Trophoblast cell (in vitro differentiated cells and primary cell): ENCODE data around the gene ZNF331.

Experiments
- DNase-seq, 2 donors: peaks; one replicate each; pipeline ENCODE4 v3.0.0-alpha.2; 2016
- H2AFZ ChIP-seq: 2 replicates; pipeline ENCODE4 v1.6.1; 2013; ENCODE audit warnings: low read length, moderate library complexity, mild to moderate bottlenecking; ENCODE audit not compliant: insufficient read depth, poor library complexity
- H2AK5ac ChIP-seq: 2 replicates; pipeline ENCODE4 v1.6.1; 2013; ENCODE audit warnings: mild to moderate bottlenecking, low read length
- H2BK120ac ChIP-seq: 2 replicates; pipeline ENCODE4 v1.6.1; 2013; ENCODE audit warnings: low read length, mild to moderate bottlenecking, moderate library complexity; ENCODE audit not compliant: insufficient read depth, poor library complexity
- H2BK12ac ChIP-seq: 2 replicates; pipeline ENCODE4 v1.6.1; 2013; ENCODE audit warnings: mild to moderate bottlenecking, low read length, moderate library complexity
- H2BK5ac ChIP-seq: 2 replicates; pipeline ENCODE4 v1.6.1; 2013; ENCODE audit warnings: low read length, low read depth, moderate library complexity, mild to moderate bottlenecking; ENCODE audit not compliant: poor library complexity
- H3K14ac ChIP-seq: 2 replicates; pipeline ENCODE4 v1.6.1; 2013; ENCODE audit warnings: mild to moderate bottlenecking, low read length
- H3K18ac ChIP-seq: 2 replicates; pipeline ENCODE4 v1.6.1; 2013; ENCODE audit warnings: mild to moderate bottlenecking, low read length
- H3K23ac ChIP-seq: 2 replicates; pipeline ENCODE4 v1.6.1; 2013; ENCODE audit warnings: low read length
- H3K27ac ChIP-seq: 2 replicates; pipeline ENCODE4 v1.5.1; 2013; ENCODE audit warnings: low read depth, mild to moderate bottlenecking, inconsistent platforms, low read length, moderate library complexity
- H3K27me3 ChIP-seq: 2 replicates; pipeline ENCODE4 v1.6.1; 2013; ENCODE audit warnings: inconsistent platforms, mild to moderate bottlenecking, low read length, moderate library complexity; ENCODE audit not compliant: insufficient read depth
- H3K36me3 ChIP-seq, 2 experiments: 1 replicate in 1 of 2; 2 replicates in 1 of 2; pipeline ENCODE4 v1.6.1; 2013; ENCODE audit warnings: low read length in 2 of 2, mild to moderate bottlenecking in 2 of 2, moderate library complexity in 1 of 2; ENCODE audit not compliant: insufficient read depth in 2 of 2, control insufficient read depth in 1 of 2
- H3K4ac ChIP-seq: 2 replicates; pipeline ENCODE4 v1.6.1; 2013; ENCODE audit warnings: low read depth, mild to moderate bottlenecking, low read length, moderate library complexity
- H3K4me1 ChIP-seq, 2 experiments: 1 replicate in 1 of 2; 2 replicates in 1 of 2; pipeline ENCODE4 v1.6.1; 2013; ENCODE audit warnings: low read length in 2 of 2, mild to moderate bottlenecking in 2 of 2, moderate library complexity in 1 of 2; ENCODE audit not compliant: insufficient read depth in 2 of 2, control insufficient read depth in 1 of 2
- H3K4me2 ChIP-seq: 2 replicates; pipeline ENCODE4 v1.6.1; 2013; ENCODE audit warnings: inconsistent platforms, mild to moderate bottlenecking, low read length, moderate library complexity
- H3K4me3 ChIP-seq: 2 replicates; pipeline ENCODE4 v1.5.1; 2013; ENCODE audit warnings: mild to moderate bottlenecking, low read depth, low read length, inconsistent platforms
- H3K79me1 ChIP-seq: one replicate; pipeline ENCODE4 v1.6.1; 2013; ENCODE audit warnings: low read length
- H3K79me2 ChIP-seq: 2 replicates; pipeline ENCODE4 v1.6.1; 2013; ENCODE audit warnings: low read length, mild to moderate bottlenecking; ENCODE audit not compliant: control insufficient read depth, insufficient read depth, poor library complexity
- H3K9ac ChIP-seq: 2 replicates; pipeline ENCODE4 v1.6.1; 2013; ENCODE audit warnings: mild to moderate bottlenecking, low read length
- H3K9me3 ChIP-seq: 2 replicates; pipeline ENCODE4 v1.6.1; 2013; ENCODE audit warnings: low read depth, mild to moderate bottlenecking, control low read depth, inconsistent platforms, low read length; ENCODE audit not compliant: insufficient read depth
- H4K12ac ChIP-seq: 2 replicates; pipeline ENCODE4 v1.6.1; 2013; ENCODE audit warnings: low read depth, mild to moderate bottlenecking, low read length, moderate library complexity
- H4K8ac ChIP-seq: 2 replicates; pipeline ENCODE4 v1.6.1; 2013; ENCODE audit warnings: low read depth, mild to moderate bottlenecking, low read length, moderate library complexity
- H4K91ac ChIP-seq: one replicate; pipeline ENCODE4 v1.6.1; 2013; ENCODE audit warnings: low read depth, mild to moderate bottlenecking, low read length, moderate library complexity
- WGBS: extraction: QIAGEN DNeasy Blood & Tissue Kit; methylation state at CpG from one replicate; pipeline ENCODE4 v1.1.7; 2013; ENCODE audit warnings: missing lambda C conversion rate; ENCODE audit not compliant: insufficient read length, insufficient coverage; ENCODE audit errors: extremely low coverage; 5-methylcytosine and 5-hydroxymethylcytosine counted together

Gene ZNF331

DNA sequence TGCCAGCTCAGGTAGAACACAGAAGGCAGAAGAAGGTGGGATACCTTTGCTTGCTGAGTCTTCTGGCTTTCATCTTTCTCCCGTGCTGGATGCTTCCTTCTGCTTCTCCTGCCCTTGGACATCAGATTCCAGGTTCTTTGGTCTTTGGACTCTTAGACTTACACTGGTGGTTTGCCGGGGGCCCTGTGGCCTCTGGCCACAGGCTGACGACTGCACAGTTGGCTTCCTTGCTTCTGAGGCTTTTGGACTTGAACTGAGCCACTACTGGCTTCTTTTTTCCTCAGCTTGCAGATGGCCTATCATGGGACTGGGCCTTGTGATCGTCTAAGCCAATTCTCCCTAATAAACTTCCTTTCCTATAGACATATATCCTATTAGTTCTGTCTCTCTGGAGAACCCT, 19.8 kb upstream of the ZNF331 start:
- Histone ChIP-seq H2AK5ac (no peak overlapping the region), H4K91ac (no peak overlapping the region), H3K27ac (no peak overlapping the region), H4K12ac (no peak overlapping the region), H2BK120ac (no peak overlapping the region), H3K79me2 (peaks cover 4% of the 10 kb centered on the region), H2BK5ac (no peak overlapping the region), H3K79me1 (peaks cover 4% of the 10 kb centered on the region), H3K9me3 (no peaks in the 10 kb centered on the region), H3K4me1 (peaks cover 4 to 9% of the 10 kb centered on the region in 2 experiments), H3K23ac (no peak overlapping the region), H3K18ac (no peak overlapping the region), H3K14ac (no peak overlapping the region), H3K4me2 (no peak overlapping the region), H3K9ac (no peak overlapping the region), H3K36me3 (no peaks in the 10 kb centered on the region), H4K8ac (no peak overlapping the region), H3K4me3 (no peak overlapping the region), H2BK12ac (no peak overlapping the region), H3K27me3 (no peaks in the 10 kb centered on the region), H2AFZ (no peak overlapping the region), H3K4ac (no peak overlapping the region)
- no peak for DNase-seq
- no CpG with 5 or more reads among the region's 4 CpGs for WGBS

DNA sequence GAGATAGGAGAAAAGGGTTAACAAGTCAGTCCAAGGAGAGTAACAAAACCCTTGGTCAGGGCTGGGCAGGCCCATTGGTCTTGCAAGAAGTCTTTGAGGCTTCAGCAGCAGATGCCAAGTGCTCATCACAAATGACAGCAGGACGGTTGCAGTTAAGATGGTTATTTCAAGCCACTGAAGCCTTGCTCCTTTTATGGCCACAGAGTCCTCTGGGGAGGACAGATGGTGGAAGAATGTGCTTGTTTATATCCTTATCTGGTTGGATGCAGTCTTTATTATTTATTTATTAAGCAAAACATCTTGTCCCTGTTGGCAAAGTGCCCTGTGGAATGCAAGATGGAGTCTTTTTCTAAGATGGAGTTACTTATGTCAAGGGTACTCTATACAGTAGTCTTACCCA, 19.2 kb upstream of the ZNF331 start:
- H3K36me3 ChIP-seq = no peaks in the 10 kb centered on the region
- H3K4me1 ChIP-seq = peaks cover 4 to 9% of the 10 kb centered on the region in 2 experiments
- no peak overlapping the region for H4K8ac ChIP-seq
- H4K91ac ChIP-seq = no peak overlapping the region
- no peak for DNase-seq
- H3K4me2 ChIP-seq = no peak overlapping the region
- no peak overlapping the region for H3K9ac ChIP-seq
- peaks cover 4% of the 10 kb centered on the region for H3K79me2 ChIP-seq
- H3K14ac ChIP-seq = no peak overlapping the region
- no peak overlapping the region for H3K27ac ChIP-seq
- H3K79me1 ChIP-seq = peaks cover 4% of the 10 kb centered on the region
- no peak overlapping the region for H3K4ac ChIP-seq
- WGBS = no CpG with 5 or more reads among the region's 1 CpG
- no peak overlapping the region for H3K18ac ChIP-seq
- no peak overlapping the region for H2BK5ac ChIP-seq
- H3K4me3 ChIP-seq = no peak overlapping the region
- no peak overlapping the region for H2AK5ac ChIP-seq
- H2BK120ac ChIP-seq = no peak overlapping the region
- H2BK12ac ChIP-seq = no peak overlapping the region
- no peaks in the 10 kb centered on the region for H3K27me3 ChIP-seq
- no peak overlapping the region for H2AFZ ChIP-seq
- H3K23ac ChIP-seq = no peak overlapping the region
- no peak overlapping the region for H4K12ac ChIP-seq
- no peaks in the 10 kb centered on the region for H3K9me3 ChIP-seq

DNA sequence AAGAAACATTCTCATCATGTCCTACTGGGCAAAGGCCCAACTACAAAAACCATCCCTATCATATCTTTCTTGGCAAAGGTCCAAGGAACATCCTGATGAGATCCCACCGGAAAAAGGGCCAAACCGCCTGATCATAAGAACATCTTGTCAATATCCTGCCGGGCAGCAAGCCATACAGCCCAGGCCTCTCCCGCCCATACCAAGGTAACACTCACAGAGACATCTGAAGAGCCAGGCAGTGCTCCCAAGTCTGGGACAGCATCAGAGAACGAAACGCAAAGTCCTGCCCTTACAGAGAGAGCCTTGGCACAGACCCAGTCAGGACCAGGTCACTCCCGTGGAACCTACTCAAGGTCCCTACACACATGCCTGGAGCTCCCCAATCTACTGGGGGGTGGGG, 18.5 kb upstream of the ZNF331 start:
- H3K4ac ChIP-seq = no peak overlapping the region
- peaks cover 4 to 9% of the 10 kb centered on the region in 2 experiments for H3K4me1 ChIP-seq
- no CpG with 5 or more reads among the region's 7 CpGs for WGBS
- no peak overlapping the region for H3K23ac ChIP-seq
- no peak overlapping the region for H2AFZ ChIP-seq
- H4K12ac ChIP-seq = no peak overlapping the region
- H3K79me2 ChIP-seq = peaks cover 4% of the 10 kb centered on the region
- no peaks in the 10 kb centered on the region for H3K9me3 ChIP-seq
- no peaks in the 10 kb centered on the region for H3K27me3 ChIP-seq
- H2BK12ac ChIP-seq = peak overlapping the region; percentile 36
- no peak overlapping the region for H2AK5ac ChIP-seq
- H3K9ac ChIP-seq = no peak overlapping the region
- no peak overlapping the region for H3K4me3 ChIP-seq
- peak overlapping the region; percentile 78 for H4K8ac ChIP-seq
- H3K18ac ChIP-seq = no peak overlapping the region
- no peak overlapping the region for H3K14ac ChIP-seq
- peak overlapping the region; percentile 69 for H2BK120ac ChIP-seq
- no peak overlapping the region for H3K4me2 ChIP-seq
- H3K27ac ChIP-seq = no peak overlapping the region
- no peak for DNase-seq
- no peak overlapping the region for H2BK5ac ChIP-seq
- peaks cover 4% of the 10 kb centered on the region for H3K79me1 ChIP-seq
- no peak overlapping the region for H4K91ac ChIP-seq
- no peaks in the 10 kb centered on the region for H3K36me3 ChIP-seq

DNA sequence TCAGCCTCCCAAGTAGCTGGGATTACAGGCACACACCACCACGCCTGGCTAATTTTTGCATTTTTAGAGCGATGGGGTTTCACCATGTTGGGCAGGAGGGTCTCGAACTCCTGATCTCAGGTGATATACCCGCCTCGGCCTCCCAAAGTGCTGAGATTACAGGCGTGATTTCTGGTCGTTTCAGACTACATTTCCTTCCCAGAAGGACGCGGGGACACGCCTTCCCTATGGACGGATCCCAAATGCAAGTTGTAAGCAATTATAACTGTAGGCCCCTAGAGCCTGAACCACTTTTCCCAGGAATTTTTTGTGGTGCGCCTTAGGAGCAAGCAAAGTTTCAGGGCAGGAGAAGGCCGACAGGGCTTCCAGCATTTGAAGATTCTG, 17.8 kb upstream of the ZNF331 start:
- Histone ChIP-seq H4K8ac (peak overlapping the region; percentile 93), H2BK120ac (peak overlapping the region; percentile 75), H3K79me1 (peaks cover 4% of the 10 kb centered on the region), H3K18ac (peak overlapping the region; percentile 34), H3K23ac (no peak overlapping the region), H3K79me2 (peaks cover 4% of the 10 kb centered on the region), H3K36me3 (no peaks in the 10 kb centered on the region), H3K9me3 (no peaks in the 10 kb centered on the region), H2BK12ac (peak overlapping the region; percentile 30), H4K91ac (peak overlapping the region; percentile 76), H3K4me1 (peaks cover 4 to 9% of the 10 kb centered on the region in 2 experiments), H2AFZ (peak overlapping the region; percentile 69), H3K4me3 (no peak overlapping the region), H3K27me3 (no peaks in the 10 kb centered on the region), H3K9ac (peak overlapping the region; percentile 68), H3K14ac (peak overlapping the region; percentile 68), H3K27ac (peak overlapping the region; percentile 73), H3K4me2 (peak overlapping the region; percentile 77), H3K4ac (peak overlapping the region; percentile 58), H2AK5ac (peak overlapping the region; percentile 59), H4K12ac (peak overlapping the region; percentile 87), H2BK5ac (no peak overlapping the region)
- DNase-seq = no peak
- WGBS = no CpG with 5 or more reads among the region's 13 CpGs
